ENCODE data around the gene TBC1D23. TPM values are rescaled to one million over a fixed set of nuclear protein-coding genes. Genes with fewer than 3 reads are reported as not detected.
"Not testable (repeated sequence)": the region's sequence is repeated elsewhere in the genome, so short reads cannot be mapped to it uniquely, and the experiment has no call there.

TBC1D23 gene
- total RNA-seq, 1 donor from 2014 or later = 62.2 TPM

- Histone ChIP-seq H3K9me3 (ENCODE audit: insufficient read depth, low read depth, low read length) (no peaks in the 10 kb centered on the region), H3K27ac (ENCODE audit: low read depth, low read length) (peak overlapping the region; percentile 41), H4K20me1 (ENCODE audit: insufficient read depth, low read length) (no peaks in the 10 kb centered on the region), H3K4me3 (ENCODE audit: insufficient read depth, low read depth, low read length) (peak overlapping the region; percentile 88), H3K36me3 (ENCODE audit: insufficient read depth, low read length) (no peaks in the 10 kb centered on the region), H3K27me3 (ENCODE audit: insufficient read depth, low read length) (no peaks in the 10 kb centered on the region), H3K4me2 (ENCODE audit: low read length) (peak overlapping the region; percentile 100), H2AFZ (ENCODE audit: low read depth, low read length) (peak overlapping the region; percentile 100), H3K4me1 (ENCODE audit: insufficient read depth, low read length) (peaks cover 6% of the 10 kb centered on the region), H3K9ac (ENCODE audit: low read length) (peak overlapping the region; percentile 85), H3K79me2 (ENCODE audit: insufficient read depth, low read length) (no peaks in the 10 kb centered on the region)
- H3K36me3 Mint-ChIP-seq (ENCODE audit: low read depth, unreplicated experiment) = peaks cover 4% of the 10 kb centered on the region
- H3K27me3 Mint-ChIP-seq (ENCODE audit: low read depth, unreplicated experiment) = no peaks in the 10 kb centered on the region
- DNase-seq (ENCODE audit: low read depth) (no peak), FAIRE-seq (no peak)
- peak overlapping the region; percentile 87 for H3K4me3 Mint-ChIP-seq (ENCODE audit: unreplicated experiment)
- peak overlapping the region; percentile 41 for H3K27ac Mint-ChIP-seq (ENCODE audit: unreplicated experiment)
- no peak for TF ChIP-seq EZH2 (IDR thresholded peaks at IDR 0.05; ENCODE audit: insufficient read depth, low read length)
- no peak for TF ChIP-seq CTCF (IDR thresholded peaks at IDR 0.05; ENCODE audit: insufficient read depth, low read depth, low read length)
- peaks cover 3% of the 10 kb centered on the region for H3K4me1 Mint-ChIP-seq (ENCODE audit: low read depth, unreplicated experiment)
- no peaks in the 10 kb centered on the region for H3K9me3 Mint-ChIP-seq (ENCODE audit: unreplicated experiment)
Measured at GRCh38 chr3:100335434-100335833, 74.6 kb downstream of the TBC1D23 start.

- not testable (repeated sequence) for H3K4me1 Mint-ChIP-seq (ENCODE audit: low read depth, unreplicated experiment); H3K9me3 Mint-ChIP-seq (ENCODE audit: unreplicated experiment); H3K36me3 Mint-ChIP-seq (ENCODE audit: low read depth, unreplicated experiment); H3K79me2 ChIP-seq (ENCODE audit: insufficient read depth, low read length); H4K20me1 ChIP-seq (ENCODE audit: insufficient read depth, low read length); H3K27me3 Mint-ChIP-seq (ENCODE audit: low read depth, unreplicated experiment); H3K4me2 ChIP-seq (ENCODE audit: low read length); H3K27me3 ChIP-seq (ENCODE audit: insufficient read depth, low read length); H3K9ac ChIP-seq (ENCODE audit: low read length); H3K4me1 ChIP-seq (ENCODE audit: insufficient read depth, low read length); H3K27ac ChIP-seq (ENCODE audit: low read depth, low read length); H3K27ac Mint-ChIP-seq (ENCODE audit: unreplicated experiment); H3K36me3 ChIP-seq (ENCODE audit: insufficient read depth, low read length); H2AFZ ChIP-seq (ENCODE audit: low read depth, low read length); H3K9me3 ChIP-seq (ENCODE audit: insufficient read depth, low read depth, low read length); FAIRE-seq; DNase-seq (ENCODE audit: low read depth); H3K4me3 ChIP-seq (ENCODE audit: insufficient read depth, low read depth, low read length)
- H3K4me3 Mint-ChIP-seq (ENCODE audit: unreplicated experiment) = peak overlapping the region; percentile 54
Measured at GRCh38 chr3:100336229-100336628, 75.4 kb downstream of the TBC1D23 start.

GRCh38 chr3:100338911-100339310 is 78.1 kb downstream of the TBC1D23 start:
- H3K79me2 ChIP-seq (ENCODE audit: insufficient read depth, low read length) = no peaks in the 10 kb centered on the region
- H3K4me3 ChIP-seq (ENCODE audit: insufficient read depth, low read depth, low read length) = no peak overlapping the region
- H3K9me3 Mint-ChIP-seq (ENCODE audit: unreplicated experiment) = no peaks in the 10 kb centered on the region
- H3K27ac ChIP-seq (ENCODE audit: low read depth, low read length) = no peak overlapping the region
- peaks cover 3% of the 10 kb centered on the region for H3K4me1 Mint-ChIP-seq (ENCODE audit: low read depth, unreplicated experiment)
- H4K20me1 ChIP-seq (ENCODE audit: insufficient read depth, low read length) = no peaks in the 10 kb centered on the region
- peaks cover 6% of the 10 kb centered on the region for H3K4me1 ChIP-seq (ENCODE audit: insufficient read depth, low read length)
- no peaks in the 10 kb centered on the region for H3K27me3 ChIP-seq (ENCODE audit: insufficient read depth, low read length)
- H3K27me3 Mint-ChIP-seq (ENCODE audit: low read depth, unreplicated experiment) = no peaks in the 10 kb centered on the region
- no peak overlapping the region for H3K4me3 Mint-ChIP-seq (ENCODE audit: unreplicated experiment)
- TF ChIP-seq CTCF (IDR thresholded peaks at IDR 0.05; ENCODE audit: insufficient read depth, low read depth, low read length) (no peak), EZH2 (IDR thresholded peaks at IDR 0.05; ENCODE audit: insufficient read depth, low read length) (no peak)
- DNase-seq (ENCODE audit: low read depth) (no peak), FAIRE-seq (no peak)
- H3K9me3 ChIP-seq (ENCODE audit: insufficient read depth, low read depth, low read length) = no peaks in the 10 kb centered on the region
- no peak overlapping the region for H3K27ac Mint-ChIP-seq (ENCODE audit: unreplicated experiment)
- H3K4me2 ChIP-seq (ENCODE audit: low read length) = no peak overlapping the region
- no peak overlapping the region for H2AFZ ChIP-seq (ENCODE audit: low read depth, low read length)
- H3K36me3 ChIP-seq (ENCODE audit: insufficient read depth, low read length) = peaks cover 7% of the 10 kb centered on the region
- no peak overlapping the region for H3K9ac ChIP-seq (ENCODE audit: low read length)
- peaks cover 7% of the 10 kb centered on the region for H3K36me3 Mint-ChIP-seq (ENCODE audit: low read depth, unreplicated experiment)

Data from astrocyte (in vitro differentiated cells and primary cell).